ENCODE results near the gene STRN4. TPM values are rescaled to one million over a fixed set of nuclear protein-coding genes. Genes with fewer than 3 reads are reported as not detected.

The STRN4 gene
- total RNA-seq, 2 donors from 2014 or later: 142 to 155 TPM

- H3K4me1 Mint-ChIP-seq: peaks cover 2% of the 10 kb centered on the region
- H3K27ac Mint-ChIP-seq: no peak overlapping the region
- Histone ChIP-seq H3K4me3 (ENCODE audit: low read length) (no peak overlapping the region), H3K9ac (ENCODE audit: extremely low read depth, low read length, poor library complexity, severe bottlenecking) (no peak overlapping the region), H3K27ac (ENCODE audit: low read depth, low read length) (no peak overlapping the region), H3K9me3 (ENCODE audit: control insufficient read depth, low read length) (no peaks in the 10 kb centered on the region), H3K27me3 (ENCODE audit: control insufficient read depth, insufficient read depth, low read length, poor library complexity, severe bottlenecking) (no peaks in the 10 kb centered on the region), H3K4me1 (ENCODE audit: control insufficient read depth, insufficient read depth, low read length) (no peaks in the 10 kb centered on the region), H3K36me3 (ENCODE audit: control insufficient read depth, insufficient read depth, low read length) (peaks cover 13% of the 10 kb centered on the region)
- 94 to 96% methylated on average over 25 to 39 of the region's 39 CpGs for WGBS, 2 experiments (ENCODE audit: insufficient coverage in 1 of 2, insufficient read length in 1 of 2)
- no peaks in the 10 kb centered on the region for H3K9me3 Mint-ChIP-seq
- H3K4me3 Mint-ChIP-seq: no peak overlapping the region
- peaks cover 27% of the 10 kb centered on the region for H3K36me3 Mint-ChIP-seq (ENCODE audit: low read depth)
- TF ChIP-seq, protein P1, sequence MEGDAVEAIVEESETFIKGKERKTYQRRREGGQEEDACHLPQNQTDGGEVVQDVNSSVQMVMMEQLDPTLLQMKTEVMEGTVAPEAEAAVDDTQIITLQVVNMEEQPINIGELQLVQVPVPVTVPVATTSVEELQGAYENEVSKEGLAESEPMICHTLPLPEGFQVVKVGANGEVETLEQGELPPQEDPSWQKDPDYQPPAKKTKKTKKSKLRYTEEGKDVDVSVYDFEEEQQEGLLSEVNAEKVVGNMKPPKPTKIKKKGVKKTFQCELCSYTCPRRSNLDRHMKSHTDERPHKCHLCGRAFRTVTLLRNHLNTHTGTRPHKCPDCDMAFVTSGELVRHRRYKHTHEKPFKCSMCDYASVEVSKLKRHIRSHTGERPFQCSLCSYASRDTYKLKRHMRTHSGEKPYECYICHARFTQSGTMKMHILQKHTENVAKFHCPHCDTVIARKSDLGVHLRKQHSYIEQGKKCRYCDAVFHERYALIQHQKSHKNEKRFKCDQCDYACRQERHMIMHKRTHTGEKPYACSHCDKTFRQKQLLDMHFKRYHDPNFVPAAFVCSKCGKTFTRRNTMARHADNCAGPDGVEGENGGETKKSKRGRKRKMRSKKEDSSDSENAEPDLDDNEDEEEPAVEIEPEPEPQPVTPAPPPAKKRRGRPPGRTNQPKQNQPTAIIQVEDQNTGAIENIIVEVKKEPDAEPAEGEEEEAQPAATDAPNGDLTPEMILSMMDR (conservative IDR thresholded peaks at IDR 0.05): no peak
- no peak for DNase-seq
- no peaks in the 10 kb centered on the region for H3K27me3 Mint-ChIP-seq (ENCODE audit: insufficient read depth)
These were observed 9.0 kb upstream of the STRN4 start for GRCh38 chr19:46755077-46755852.

DNA sequence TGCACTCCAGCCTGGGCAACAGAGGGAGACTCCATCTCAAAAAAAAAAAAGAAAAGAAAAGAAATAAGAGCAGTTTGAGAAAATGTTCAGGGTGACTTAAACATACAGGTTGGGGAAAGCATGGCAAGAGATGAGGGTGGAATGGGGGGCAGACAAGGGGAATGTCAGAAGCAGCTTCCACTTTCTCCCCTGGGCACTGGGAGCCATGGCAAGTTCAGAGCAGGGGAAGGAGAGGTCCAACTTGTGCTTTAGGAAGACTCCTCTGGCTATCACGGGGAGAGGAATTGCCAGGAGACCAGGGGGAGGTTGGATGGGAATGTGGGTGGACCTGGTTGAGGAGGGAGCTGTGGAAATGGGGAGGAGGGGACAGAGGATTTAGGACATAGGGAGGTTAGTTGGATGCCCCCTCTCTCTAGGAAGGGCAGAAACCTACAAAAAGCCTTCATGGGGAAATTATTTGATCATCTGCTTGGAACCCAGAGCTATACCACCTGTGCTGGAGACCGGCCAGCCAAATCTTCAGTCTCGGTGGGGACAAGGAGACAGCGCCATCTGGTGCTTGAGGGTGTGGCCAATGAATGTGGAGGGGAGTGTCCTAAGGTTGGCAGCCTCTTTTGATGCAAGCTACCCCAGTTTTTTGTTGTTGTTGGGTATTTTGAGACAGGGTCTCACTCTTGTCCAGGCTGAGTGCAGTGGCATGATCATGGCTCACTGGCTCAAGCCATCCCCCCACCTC lies 7.3 kb upstream of the STRN4 start:
- Histone ChIP-seq H3K27ac (ENCODE audit: low read depth, low read length) (no peak overlapping the region), H3K4me3 (ENCODE audit: low read length) (no peak overlapping the region), H3K9me3 (ENCODE audit: control insufficient read depth, low read length) (no peaks in the 10 kb centered on the region), H3K36me3 (ENCODE audit: control insufficient read depth, insufficient read depth, low read length) (peaks cover 19% of the 10 kb centered on the region), H3K9ac (ENCODE audit: extremely low read depth, low read length, poor library complexity, severe bottlenecking) (no peak overlapping the region), H3K27me3 (ENCODE audit: control insufficient read depth, insufficient read depth, low read length, poor library complexity, severe bottlenecking) (no peaks in the 10 kb centered on the region), H3K4me1 (ENCODE audit: control insufficient read depth, insufficient read depth, low read length) (no peaks in the 10 kb centered on the region)
- no peaks in the 10 kb centered on the region for H3K9me3 Mint-ChIP-seq
- TF ChIP-seq, protein P1 (conservative IDR thresholded peaks at IDR 0.05): peak; percentile 70
- H3K27ac Mint-ChIP-seq: no peak overlapping the region
- 60 to 65% methylated on average over 2 to 4 of the region's 4 CpGs for WGBS, 2 experiments (ENCODE audit: insufficient coverage in 1 of 2, insufficient read length in 1 of 2)
- H3K36me3 Mint-ChIP-seq (ENCODE audit: low read depth): peaks cover 38% of the 10 kb centered on the region
- H3K4me1 Mint-ChIP-seq: no peaks in the 10 kb centered on the region
- DNase-seq: peak; percentile 93
- no peak overlapping the region for H3K4me3 Mint-ChIP-seq
- no peaks in the 10 kb centered on the region for H3K27me3 Mint-ChIP-seq (ENCODE audit: insufficient read depth)

DNA sequence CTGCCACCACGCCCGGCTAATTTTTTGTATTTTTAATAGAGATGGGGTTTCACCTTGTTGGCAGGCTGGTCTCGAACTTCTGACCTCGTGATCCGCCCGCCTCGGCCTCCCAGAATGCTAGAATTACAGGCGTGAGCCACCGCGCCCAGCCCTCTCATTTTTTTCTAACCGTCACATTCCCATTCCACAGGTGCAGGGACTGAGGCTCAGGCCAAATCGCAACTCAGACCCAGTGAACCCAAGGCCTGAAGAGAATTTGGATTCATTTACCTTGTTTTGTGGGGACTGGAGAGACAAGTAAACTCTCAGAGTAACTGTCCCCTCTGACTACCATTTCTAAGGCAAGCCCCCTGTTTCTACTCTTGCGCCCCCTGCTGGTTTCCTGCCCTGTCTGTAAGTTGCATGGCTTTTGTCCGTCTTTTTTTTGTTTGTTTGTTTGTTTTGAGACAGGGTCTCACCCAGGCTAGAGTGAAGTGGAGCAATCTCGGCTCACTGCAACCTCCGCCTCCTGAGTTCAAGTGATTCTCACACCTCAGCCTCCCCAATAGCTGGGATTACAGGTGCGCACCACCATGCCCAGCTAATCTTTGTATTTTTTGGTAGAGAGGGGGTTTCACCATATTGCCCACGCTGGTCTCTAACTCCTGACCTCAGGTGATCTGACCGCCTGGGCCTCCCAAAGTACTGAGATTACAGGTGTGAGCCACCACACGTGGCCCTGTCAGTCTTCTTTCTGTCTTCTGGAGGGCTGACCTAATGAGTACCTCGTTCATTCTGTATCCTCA lies 2.3 kb upstream of the STRN4 start:
- Histone ChIP-seq H3K9me3 (ENCODE audit: control insufficient read depth, low read length) (no peaks in the 10 kb centered on the region), H3K27me3 (ENCODE audit: control insufficient read depth, insufficient read depth, low read length, poor library complexity, severe bottlenecking) (no peaks in the 10 kb centered on the region), H3K27ac (ENCODE audit: low read depth, low read length) (no peak overlapping the region), H3K4me3 (ENCODE audit: low read length) (no peak overlapping the region), H3K9ac (ENCODE audit: extremely low read depth, low read length, poor library complexity, severe bottlenecking) (no peak overlapping the region), H3K4me1 (ENCODE audit: control insufficient read depth, insufficient read depth, low read length) (peaks cover 2% of the 10 kb centered on the region), H3K36me3 (ENCODE audit: control insufficient read depth, insufficient read depth, low read length) (peaks cover 17% of the 10 kb centered on the region)
- H3K9me3 Mint-ChIP-seq: peaks cover 5% of the 10 kb centered on the region
- peaks cover 10% of the 10 kb centered on the region for H3K4me1 Mint-ChIP-seq
- H3K27ac Mint-ChIP-seq: no peak overlapping the region
- WGBS, 2 experiments (ENCODE audit: insufficient coverage in 1 of 2, insufficient read length in 1 of 2): 92 to 96% methylated on average over 17 to 21 of the region's 21 CpGs
- H3K27me3 Mint-ChIP-seq (ENCODE audit: insufficient read depth): no peaks in the 10 kb centered on the region
- no peak overlapping the region for H3K4me3 Mint-ChIP-seq
- TF ChIP-seq, protein P1 (conservative IDR thresholded peaks at IDR 0.05): peak; percentile 83
- peak; percentile 93 for DNase-seq
- H3K36me3 Mint-ChIP-seq (ENCODE audit: low read depth): peaks cover 30% of the 10 kb centered on the region

Data from endodermal cell (in vitro differentiated cells).